WERI-Rb-1 (cell line): ENCODE results near the gene LY6G6D.

Experiments
- DNase-seq: peaks from one replicate; pipeline ENCODE4 v3.0.0-alpha.2; 2020
- H3K27ac ChIP-seq: fragments of 250-450 bp; sonication (Bioruptor Pico); 2 replicates; pipeline ENCODE4 v1.5.1; 2020; ENCODE audit warnings: mild to moderate bottlenecking, moderate library complexity
- H3K27me3 ChIP-seq: fragments of 250-450 bp; sonication (Bioruptor Pico); 2 replicates; pipeline ENCODE4 v1.5.1; 2021; ENCODE audit warnings: mild to moderate bottlenecking, low read depth, moderate library complexity; ENCODE audit not compliant: insufficient read depth, severe bottlenecking
- H3K36me3 ChIP-seq: fragments of 250-450 bp; sonication (Bioruptor Pico); 2 replicates; pipeline ENCODE4 v1.5.1; 2020; ENCODE audit warnings: mild to moderate bottlenecking, moderate library complexity
- H3K4me3 ChIP-seq: 2 replicates; pipeline ENCODE4 v1.5.1; 2011; ENCODE audit warnings: low read depth, mild to moderate bottlenecking, control low read depth, low read length
- H3K9me3 ChIP-seq: fragments of 250-450 bp; sonication (Bioruptor Pico); 2 replicates; pipeline ENCODE4 v1.5.1; 2021; ENCODE audit warnings: mild to moderate bottlenecking, moderate library complexity; ENCODE audit not compliant: severe bottlenecking
- TF ChIP-seq, protein P1 (sequence below): IDR thresholded peaks from 2 replicates; pipeline ENCODE4 v1.5.1; 2011; ENCODE audit warnings: low read depth, mild to moderate bottlenecking, control low read depth, inconsistent platforms, low read length

The LY6G6D gene

DNA sequence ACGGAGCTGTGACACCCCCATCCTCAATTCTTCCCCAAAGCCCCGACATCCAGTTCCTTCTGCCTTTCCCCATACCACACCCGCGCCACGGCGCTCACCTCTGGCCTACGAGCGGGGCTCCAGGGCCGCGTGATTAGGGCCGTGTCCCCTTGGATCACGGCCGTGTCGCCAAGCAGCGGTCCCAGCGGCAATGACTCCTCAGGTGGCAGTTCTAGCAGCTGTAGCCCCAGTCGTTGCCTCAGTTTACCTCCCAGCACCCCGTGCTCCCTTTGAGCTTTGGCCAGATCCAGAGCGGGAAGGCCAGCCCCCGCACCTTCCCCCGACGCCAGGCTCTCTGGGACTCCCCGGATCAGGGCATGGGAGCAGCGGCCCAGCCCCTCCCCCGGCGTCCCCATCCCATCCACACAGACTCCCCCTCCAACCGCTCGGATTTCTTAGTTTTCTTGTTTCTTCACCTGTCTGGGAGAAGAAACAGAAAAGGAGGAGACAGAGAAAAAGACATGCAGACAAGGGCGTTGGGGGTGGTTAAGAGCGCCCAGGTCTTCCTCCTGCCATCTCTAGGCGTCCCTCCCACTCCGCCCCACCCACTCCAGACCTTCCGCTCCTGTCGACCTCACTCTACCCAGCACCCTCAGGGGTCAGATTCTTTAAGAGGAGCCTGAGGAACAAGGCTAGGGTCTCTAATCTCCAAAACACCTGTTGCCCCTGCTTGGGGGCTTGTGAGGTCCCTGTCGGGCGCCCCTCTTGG, 13.8 kb downstream of the LY6G6D start, which contains the start of gene DDAH2:
Gene DDAH2 (minus strand): TSS at position 533 of the 748 bp plus-strand sequence. CDS start 138 bp downstream, at position 395.
- TF ChIP-seq, protein P1, sequence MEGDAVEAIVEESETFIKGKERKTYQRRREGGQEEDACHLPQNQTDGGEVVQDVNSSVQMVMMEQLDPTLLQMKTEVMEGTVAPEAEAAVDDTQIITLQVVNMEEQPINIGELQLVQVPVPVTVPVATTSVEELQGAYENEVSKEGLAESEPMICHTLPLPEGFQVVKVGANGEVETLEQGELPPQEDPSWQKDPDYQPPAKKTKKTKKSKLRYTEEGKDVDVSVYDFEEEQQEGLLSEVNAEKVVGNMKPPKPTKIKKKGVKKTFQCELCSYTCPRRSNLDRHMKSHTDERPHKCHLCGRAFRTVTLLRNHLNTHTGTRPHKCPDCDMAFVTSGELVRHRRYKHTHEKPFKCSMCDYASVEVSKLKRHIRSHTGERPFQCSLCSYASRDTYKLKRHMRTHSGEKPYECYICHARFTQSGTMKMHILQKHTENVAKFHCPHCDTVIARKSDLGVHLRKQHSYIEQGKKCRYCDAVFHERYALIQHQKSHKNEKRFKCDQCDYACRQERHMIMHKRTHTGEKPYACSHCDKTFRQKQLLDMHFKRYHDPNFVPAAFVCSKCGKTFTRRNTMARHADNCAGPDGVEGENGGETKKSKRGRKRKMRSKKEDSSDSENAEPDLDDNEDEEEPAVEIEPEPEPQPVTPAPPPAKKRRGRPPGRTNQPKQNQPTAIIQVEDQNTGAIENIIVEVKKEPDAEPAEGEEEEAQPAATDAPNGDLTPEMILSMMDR: peak; percentile 90; the same call in 1 of the 2 replicates
- Histone ChIP-seq H3K36me3 (peaks cover 61% of the 10 kb centered on the region), H3K27me3 (no peaks in the 10 kb centered on the region), H3K9me3 (no peaks in the 10 kb centered on the region), H3K4me3 (peak within 1 kb of the TSS; percentile 82), H3K27ac (peak within 1 kb of the TSS; percentile 81)
- DNase-seq: no peak

DNA sequence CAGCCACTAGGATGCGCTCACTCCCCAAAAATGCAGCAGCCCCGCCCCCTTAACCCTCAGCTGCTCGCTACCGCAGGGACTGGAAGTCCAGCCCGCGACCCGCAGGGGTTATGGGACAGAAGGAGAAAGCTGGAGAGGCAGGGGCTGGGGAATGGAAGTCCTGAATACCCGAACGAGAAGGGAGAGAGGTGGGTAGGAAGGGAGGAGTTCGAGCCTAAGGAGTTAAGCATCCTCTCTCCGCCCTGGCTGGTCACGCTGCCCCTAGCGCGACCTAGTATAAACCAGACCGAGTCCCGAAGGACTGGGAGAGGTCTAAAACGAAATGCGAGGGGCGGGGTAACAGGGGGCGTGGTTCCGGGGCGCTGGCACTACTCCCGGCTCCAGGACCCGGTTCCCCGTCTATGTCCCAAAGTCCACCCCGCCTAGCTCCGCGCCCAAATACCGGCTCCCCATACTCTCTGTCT, 14.4 kb downstream of the LY6G6D start:
- TF ChIP-seq, protein P1: no peak; the same call in 1 of the 2 replicates
- Histone ChIP-seq H3K9me3 (no peaks in the 10 kb centered on the region), H3K27me3 (no peaks in the 10 kb centered on the region), H3K27ac (peak overlapping the region; percentile 81), H3K4me3 (peak overlapping the region; percentile 82), H3K36me3 (peaks cover 67% of the 10 kb centered on the region)
- peak; percentile 98 for DNase-seq

DNA sequence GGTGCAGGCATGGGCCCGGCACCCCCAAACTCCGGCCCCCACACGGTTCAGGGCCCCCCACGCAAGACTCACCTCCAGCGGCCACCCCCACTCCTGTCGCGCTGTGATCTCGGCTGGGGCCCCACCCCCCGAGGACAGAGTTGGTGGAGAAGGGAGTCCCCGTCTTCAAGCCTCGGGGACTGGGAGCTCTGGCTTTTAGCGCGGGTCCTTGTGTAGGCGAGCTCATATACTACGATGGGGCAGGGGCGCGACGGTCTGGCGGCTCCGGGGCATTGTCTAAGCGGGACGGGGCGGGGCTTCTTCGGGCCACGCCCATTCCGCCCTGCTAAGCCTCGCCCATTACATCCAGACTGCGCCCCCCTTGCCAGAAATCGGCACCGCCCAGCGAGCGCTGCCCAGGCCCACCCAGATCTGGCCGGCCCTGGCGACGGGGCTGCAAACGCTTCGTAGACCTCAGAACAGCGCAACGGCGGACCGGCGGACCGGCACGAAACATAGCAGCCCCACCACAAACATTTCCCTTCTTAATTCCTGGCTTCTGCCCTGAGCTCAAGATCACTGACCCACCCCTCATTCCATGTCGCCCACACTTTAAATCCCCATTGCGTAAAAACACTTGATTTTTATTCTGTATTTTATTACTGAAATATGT, 15.0 kb downstream of the LY6G6D start:
- TF ChIP-seq, protein P1: peak; percentile 14; the same call in 1 of the 2 replicates
- DNase-seq: peak; percentile 94
- Histone ChIP-seq H3K36me3 (peaks cover 68% of the 10 kb centered on the region), H3K9me3 (no peaks in the 10 kb centered on the region), H3K4me3 (peak overlapping the region; percentile 82), H3K27me3 (no peaks in the 10 kb centered on the region), H3K27ac (peak overlapping the region; percentile 81)

DNA sequence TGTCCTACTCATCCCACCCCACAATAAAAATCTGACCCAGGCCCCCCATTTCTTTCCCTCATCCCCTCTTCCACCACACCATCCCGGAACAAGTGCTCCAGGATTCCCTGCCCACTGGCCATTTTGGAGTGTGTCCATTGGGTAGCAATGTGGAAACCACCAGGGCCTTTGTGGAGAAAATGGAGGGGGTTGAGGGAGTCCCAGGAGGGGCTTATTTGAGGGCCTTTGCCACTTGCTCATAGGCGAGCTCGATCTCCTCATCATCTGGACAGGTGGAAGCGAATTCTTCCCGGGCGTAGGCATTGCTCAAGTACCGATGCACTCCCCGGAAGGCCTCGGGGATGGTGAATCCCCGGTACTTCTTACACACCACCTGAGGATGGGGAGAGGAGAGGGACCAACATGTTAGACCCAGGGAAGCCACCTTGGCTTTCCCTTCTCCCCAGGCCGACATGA, 15.5 kb downstream of the LY6G6D start:
- H3K27ac ChIP-seq: peak overlapping the region; percentile 81
- no peaks in the 10 kb centered on the region for H3K27me3 ChIP-seq
- no peak for DNase-seq
- no peak overlapping the region for H3K4me3 ChIP-seq
- TF ChIP-seq, protein P1: no peak
- H3K9me3 ChIP-seq: no peaks in the 10 kb centered on the region
- H3K36me3 ChIP-seq: peaks cover 68% of the 10 kb centered on the region

DNA sequence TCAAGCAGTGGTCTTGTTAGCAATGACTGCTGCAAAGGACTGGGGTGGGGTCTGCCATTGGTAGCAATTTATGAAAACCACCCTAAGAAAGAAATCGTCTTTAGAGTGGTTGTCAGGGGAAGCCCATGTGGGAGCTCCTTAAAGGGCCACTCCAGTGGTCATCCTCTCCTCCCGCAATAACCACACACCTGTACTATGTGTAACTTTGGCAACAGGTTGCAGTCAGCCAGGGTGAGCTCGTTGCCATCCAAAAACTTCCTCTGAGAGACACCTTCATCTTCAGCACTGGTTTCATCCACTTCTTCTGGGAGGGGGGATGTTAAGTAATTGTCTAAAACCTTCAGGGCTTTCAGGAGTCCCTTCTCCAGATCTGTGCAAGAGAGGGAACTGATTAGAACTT, 16.9 kb downstream of the LY6G6D start:
- Histone ChIP-seq H3K36me3 (peaks cover 55% of the 10 kb centered on the region), H3K4me3 (no peak overlapping the region), H3K9me3 (no peaks in the 10 kb centered on the region), H3K27me3 (no peaks in the 10 kb centered on the region), H3K27ac (no peak overlapping the region)
- DNase-seq: no peak
- TF ChIP-seq, protein P1: no peak
